OCI-LY3 (cell line): ENCODE data around the gene ATRAID.

Experiments used
- H2AFZ ChIP-seq: fragments of 200-600, 300-600 bp; shearing (Covaris generic); 2 replicates; pipeline ENCODE4 v1.6.0; 2014; ENCODE audit warnings: antibody characterized with exemption, low read depth, low read length
- H3K27ac ChIP-seq: fragments of 200-600, 300-600 bp; sonication (generic); 2 replicates; pipeline ENCODE4 v1.5.1; 2014; ENCODE audit warnings: mild to moderate bottlenecking, low read length, moderate library complexity, mixed read lengths
- H3K27me3 ChIP-seq: fragments of 200-600, 300-600 bp; sonication (generic); 2 replicates; pipeline ENCODE4 v1.6.1; 2014; ENCODE audit warnings: low read depth, low read length, mixed read lengths
- H3K36me3 ChIP-seq: fragments of 200-600, 300-600 bp; sonication (generic); replicated peaks from 2 replicates; pipeline ENCODE3; 2014; ENCODE audit warnings: low read depth, low read length, mixed read lengths
- H3K4me1 ChIP-seq: fragments of 300-600, 200-600 bp; sonication (generic); 2 replicates; pipeline ENCODE4 v1.6.1; 2014; ENCODE audit warnings: low read length, mixed read lengths
- H3K4me2 ChIP-seq: fragments of 200-600, 300-600 bp; sonication (generic); 2 replicates; pipeline ENCODE4 v1.6.1; 2014; ENCODE audit warnings: low read length, mixed read lengths
- H3K4me3 ChIP-seq: fragments of 300-600, 200-600 bp; sonication (generic); 2 replicates; pipeline ENCODE4 v1.5.1; 2014; ENCODE audit warnings: antibody characterized with exemption, mild to moderate bottlenecking, low read length, moderate library complexity
- H3K79me2 ChIP-seq: fragments of 300-600, 200-600 bp; shearing (Covaris generic); 2 replicates; pipeline ENCODE4 v1.6.1; 2014; ENCODE audit warnings: mild to moderate bottlenecking, low read length, mixed read lengths
- H3K9ac ChIP-seq: fragments of 300-600, 200-600 bp; shearing (Covaris generic); 2 replicates; pipeline ENCODE4 v1.6.0; 2014; ENCODE audit warnings: mild to moderate bottlenecking, low read length, moderate library complexity
- H3K9me3 ChIP-seq: fragments of 200-600, 300-600 bp; shearing (Covaris generic); 2 replicates; pipeline ENCODE4 v1.6.1; 2014; ENCODE audit warnings: low read length, mixed read lengths; ENCODE audit not compliant: insufficient read depth
- H4K20me1 ChIP-seq: fragments of 200-600, 300-600 bp; sonication (generic); 2 replicates; pipeline ENCODE4 v1.6.1; 2016; ENCODE audit warnings: low read length, mixed read lengths; ENCODE audit not compliant: insufficient read depth
- EZH2phosphoT487 ChIP-seq: fragments of 200-600 bp; shearing (Covaris generic); IDR thresholded peaks from 2 replicates; pipeline ENCODE4 v1.6.1; 2018; ENCODE audit warnings: antibody characterized with exemption, mixed run types, low read depth
- TF ChIP-seq, protein P1 (sequence below): fragments of 200-600, 300-600 bp; sonication (generic); IDR thresholded peaks from 2 replicates; pipeline ENCODE4 v1.5.1; 2014; ENCODE audit warnings: antibody characterized with exemption, low read length, low read depth

The ATRAID gene

DNA sequence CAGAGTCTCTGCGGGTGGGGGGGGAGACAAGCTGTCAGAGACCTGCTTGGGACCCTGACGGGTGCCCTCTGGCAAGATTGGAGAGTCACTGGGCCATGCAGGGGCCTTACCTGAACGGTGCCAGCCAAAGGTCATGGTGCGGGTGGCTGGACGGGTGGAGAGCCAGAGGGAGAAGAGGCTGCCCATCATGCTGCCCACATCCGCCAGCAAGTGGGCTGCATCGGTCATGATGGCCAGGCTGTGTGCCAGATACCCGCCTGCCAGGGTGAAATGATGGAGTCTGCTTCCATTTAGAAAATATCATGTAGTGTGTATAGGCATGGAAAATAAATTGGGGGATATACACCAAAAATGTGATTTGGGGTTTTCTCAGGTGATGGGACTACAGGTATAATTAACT lies 46.2 kb downstream of the ATRAID start:
- no peak overlapping the region for H3K9ac ChIP-seq
- no peak overlapping the region for H3K4me3 ChIP-seq
- no peaks in the 10 kb centered on the region for H3K4me1 ChIP-seq
- H3K36me3 ChIP-seq = no peaks in the 10 kb centered on the region
- H3K27ac ChIP-seq = no peak overlapping the region
- H3K27me3 ChIP-seq = peaks cover 24% of the 10 kb centered on the region
- no peak overlapping the region for H3K4me2 ChIP-seq
- H4K20me1 ChIP-seq = no peaks in the 10 kb centered on the region
- H3K79me2 ChIP-seq = no peaks in the 10 kb centered on the region
- no peaks in the 10 kb centered on the region for H3K9me3 ChIP-seq
- TF ChIP-seq, protein P1, sequence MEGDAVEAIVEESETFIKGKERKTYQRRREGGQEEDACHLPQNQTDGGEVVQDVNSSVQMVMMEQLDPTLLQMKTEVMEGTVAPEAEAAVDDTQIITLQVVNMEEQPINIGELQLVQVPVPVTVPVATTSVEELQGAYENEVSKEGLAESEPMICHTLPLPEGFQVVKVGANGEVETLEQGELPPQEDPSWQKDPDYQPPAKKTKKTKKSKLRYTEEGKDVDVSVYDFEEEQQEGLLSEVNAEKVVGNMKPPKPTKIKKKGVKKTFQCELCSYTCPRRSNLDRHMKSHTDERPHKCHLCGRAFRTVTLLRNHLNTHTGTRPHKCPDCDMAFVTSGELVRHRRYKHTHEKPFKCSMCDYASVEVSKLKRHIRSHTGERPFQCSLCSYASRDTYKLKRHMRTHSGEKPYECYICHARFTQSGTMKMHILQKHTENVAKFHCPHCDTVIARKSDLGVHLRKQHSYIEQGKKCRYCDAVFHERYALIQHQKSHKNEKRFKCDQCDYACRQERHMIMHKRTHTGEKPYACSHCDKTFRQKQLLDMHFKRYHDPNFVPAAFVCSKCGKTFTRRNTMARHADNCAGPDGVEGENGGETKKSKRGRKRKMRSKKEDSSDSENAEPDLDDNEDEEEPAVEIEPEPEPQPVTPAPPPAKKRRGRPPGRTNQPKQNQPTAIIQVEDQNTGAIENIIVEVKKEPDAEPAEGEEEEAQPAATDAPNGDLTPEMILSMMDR = no peak
- no peak for TF ChIP-seq EZH2phosphoT487
- H2AFZ ChIP-seq = no peak overlapping the region

DNA sequence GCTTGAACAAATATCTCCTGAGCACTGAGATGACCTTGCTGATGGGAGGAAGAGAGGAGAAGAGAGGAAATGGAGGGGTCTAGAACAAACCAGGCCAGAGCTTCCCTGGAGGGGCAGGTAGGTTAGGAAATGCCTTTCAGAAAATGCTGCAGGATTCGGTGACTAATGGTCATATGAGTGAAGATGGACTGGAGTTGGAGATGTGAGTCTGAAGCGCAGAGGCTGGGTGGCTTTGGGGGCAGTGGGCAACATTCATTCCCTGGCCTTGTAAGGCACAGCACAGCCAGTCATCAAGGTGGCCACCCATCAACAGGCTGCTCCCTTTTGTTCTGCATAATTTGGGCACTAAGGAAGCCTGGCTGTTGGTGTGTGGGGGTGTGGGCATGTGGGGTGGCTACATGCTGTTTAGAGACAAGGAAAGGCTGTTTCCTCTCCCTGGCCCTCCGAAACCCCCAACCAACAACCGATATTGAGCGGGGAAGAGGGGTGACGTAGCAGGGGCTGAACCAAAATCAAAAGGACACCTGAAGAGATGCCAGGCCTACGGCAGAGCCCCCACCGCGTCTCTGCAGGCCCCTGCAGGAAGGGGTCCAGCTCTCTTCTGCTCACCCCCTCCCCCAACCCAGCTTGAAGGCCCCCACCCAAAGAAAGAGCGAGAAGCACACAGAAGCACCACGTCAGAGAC lies 49.5 kb downstream of the ATRAID start:
- no peak for TF ChIP-seq EZH2phosphoT487
- TF ChIP-seq, protein P1 = no peak

DNA sequence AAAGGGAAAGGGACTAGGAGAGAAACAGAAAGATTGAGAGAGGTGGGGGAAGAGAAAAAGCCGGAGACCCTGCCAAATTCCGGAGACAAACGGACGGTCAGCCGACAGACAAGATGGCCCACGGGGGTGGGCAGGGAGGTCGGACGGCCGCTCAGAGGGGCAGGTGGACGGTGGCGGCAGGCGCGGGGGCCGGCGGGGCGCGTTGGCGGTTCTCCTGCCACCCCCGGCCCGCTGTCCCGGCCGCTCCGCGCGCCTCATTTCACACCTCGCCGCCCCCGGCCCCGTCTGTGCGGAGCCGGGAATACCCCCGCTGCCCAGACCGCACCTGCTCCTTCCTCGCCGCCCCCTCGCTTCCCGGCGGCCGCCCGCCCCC lies 50.1 kb downstream of the ATRAID start:
- H3K4me2 ChIP-seq = peak overlapping the region; percentile 82
- peak overlapping the region; percentile 81 for H3K4me3 ChIP-seq
- peaks cover 35% of the 10 kb centered on the region for H3K27me3 ChIP-seq
- no peaks in the 10 kb centered on the region for H3K4me1 ChIP-seq
- no peaks in the 10 kb centered on the region for H3K79me2 ChIP-seq
- H2AFZ ChIP-seq = no peak overlapping the region
- no peak overlapping the region for H3K27ac ChIP-seq
- TF ChIP-seq, protein P1 = no peak
- no peak for TF ChIP-seq EZH2phosphoT487
- H3K9me3 ChIP-seq = no peaks in the 10 kb centered on the region
- H3K9ac ChIP-seq = peak overlapping the region; percentile 61; the same call in 1 of the 2 replicates
- no peaks in the 10 kb centered on the region for H4K20me1 ChIP-seq
- no peaks in the 10 kb centered on the region for H3K36me3 ChIP-seq

More for the DNA sequence above, 49.5 kb downstream of the ATRAID start:
- Histone ChIP-seq H3K79me2 (no peaks in the 10 kb centered on the region), H3K4me1 (no peaks in the 10 kb centered on the region), H2AFZ (no peak overlapping the region), H4K20me1 (no peaks in the 10 kb centered on the region), H3K4me2 (peak overlapping the region; percentile 82), H3K4me3 (peak overlapping the region; percentile 81), H3K27ac (no peak overlapping the region), H3K9ac (no peak overlapping the region), H3K36me3 (no peaks in the 10 kb centered on the region), H3K27me3 (peaks cover 35% of the 10 kb centered on the region), H3K9me3 (no peaks in the 10 kb centered on the region)

DNA sequence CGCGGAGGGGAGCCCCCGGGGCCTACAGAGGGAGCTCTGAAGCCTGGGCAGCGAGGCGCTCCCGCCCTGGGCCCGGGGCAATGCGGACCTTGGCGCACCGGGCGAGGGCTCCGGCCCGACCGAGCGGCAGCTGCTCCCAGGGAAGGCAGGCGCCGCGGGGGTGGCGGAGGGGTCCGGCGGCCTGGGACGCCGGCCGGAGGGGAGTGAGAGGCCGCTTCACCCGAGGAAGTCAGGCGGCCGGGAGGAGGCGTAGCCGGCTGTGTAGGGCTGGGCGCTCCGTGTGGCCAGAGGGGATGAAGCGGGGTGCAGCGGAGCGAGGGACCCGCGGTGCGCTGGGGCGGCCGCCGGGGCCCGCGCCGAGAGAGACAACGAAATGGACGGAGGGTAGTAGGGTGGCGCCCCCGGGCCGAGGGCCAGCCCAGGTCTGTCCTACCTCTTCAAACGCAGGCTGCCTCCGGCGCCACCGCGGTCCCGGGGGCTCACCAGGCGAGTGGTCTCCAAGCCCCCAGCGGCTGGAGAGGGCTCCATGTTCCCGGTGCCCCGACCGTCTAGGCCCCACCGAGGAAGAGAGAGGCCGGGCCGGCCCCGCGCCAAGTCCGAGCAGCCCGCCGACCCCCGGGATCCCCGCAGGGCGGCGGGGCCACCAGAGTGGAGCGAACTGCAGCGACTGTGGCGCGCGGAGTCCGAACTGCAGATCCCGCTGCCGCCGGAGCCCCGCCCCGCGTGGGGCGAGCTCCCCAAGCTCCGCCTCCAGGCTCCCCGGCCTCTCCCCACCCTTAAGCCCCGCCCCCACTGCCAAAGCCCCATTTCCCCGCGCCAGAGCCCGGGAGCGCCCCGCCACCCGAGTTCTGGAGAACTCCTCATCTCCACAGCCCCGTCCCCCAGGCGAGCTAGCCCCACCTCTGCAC lies 50.8 kb downstream of the ATRAID start, which contains the start of gene SLC30A3:
SLC30A3 (minus strand) TSS at position 669 of the 908 bp plus-strand sequence; CDS start at position 528, 141 bp downstream.
- Histone ChIP-seq H3K4me2 (peak within 1 kb of the TSS; percentile 82), H3K36me3 (no peaks in the 10 kb centered on the region), H3K9me3 (no peaks in the 10 kb centered on the region), H3K79me2 (no peaks in the 10 kb centered on the region), H3K27ac (no peak within 1 kb of the TSS), H3K4me3 (peak within 1 kb of the TSS; percentile 81), H2AFZ (peak within 1 kb of the TSS; percentile 39; the same call in 1 of the 2 replicates), H3K27me3 (peaks cover 35% of the 10 kb centered on the region), H4K20me1 (no peaks in the 10 kb centered on the region), H3K4me1 (no peaks in the 10 kb centered on the region), H3K9ac (peak within 1 kb of the TSS; percentile 61)
- TF ChIP-seq, protein P1 = no peak
- no peak for TF ChIP-seq EZH2phosphoT487
